HCT116 (cell line): ENCODE measurements around the gene PPP2R1B. TPM values are rescaled to one million over a fixed set of nuclear protein-coding genes. Genes with fewer than 3 reads are reported as not detected.

Experiments
- ATAC-seq: fragments of 200-7000 bp; cut with Tn5 transposase; 2 replicates; pipeline ENCODE4 v1.9.1; 2020; ENCODE audit warnings: mild to moderate bottlenecking, moderate library complexity
- BruUV-seq: library from RNA; stranded (reverse); fragments of 400-500 nt; replicated peaks from 2 replicates; lab custom pipeline; 2021; lab: Mats Ljungman, UMichigan
- CTCF ChIA-PET: fragments of 300-600 bp; sonication (Branson Sonifier 250); formaldehyde crosslinking; loops from one replicate; lab custom pipeline; 2021; ENCODE audit warnings: antibody characterized with exemption; lab: Charles Lee
- POLR2A ChIA-PET: fragments of 300-600, 350-600 bp; sonication (Branson Sonifier 250); formaldehyde crosslinking; loops from one replicate; lab custom pipeline; 2021; ENCODE audit warnings: antibody characterized with exemption; lab: Charles Lee
- RAD21 ChIA-PET, 2 experiments: fragments of 300-600 bp; sonication (Branson Sonifier 250); formaldehyde crosslinking; loops; one replicate each; lab custom pipeline; 2023; ENCODE audit warnings: low total read pairs in 2 of 2; ENCODE audit not compliant: uncharacterized antibody in 2 of 2, unreplicated experiment in 2 of 2, low non-redundant PET in 1 of 2; lab: Charles Lee
- DNase-seq: peaks from one replicate; pipeline ENCODE4 v3.0.0-alpha.2; 2010; ENCODE audit warnings: low read depth, low spot score
- H2AFZ ChIP-seq: fragments of 200-600 bp; shearing (Covaris generic), sonication (generic); 2 replicates; pipeline ENCODE4 v1.6.1; 2017; ENCODE audit warnings: low read depth, mixed run types, mixed read lengths, antibody characterized with exemption, low read length; ENCODE audit not compliant: poor library complexity, severe bottlenecking
- H3K27ac ChIP-seq: 2 replicates; pipeline ENCODE4 v1.5.1; 2012; ENCODE audit warnings: low read depth, low read length
- H3K27me3 ChIP-seq: fragments of 200-600 bp; sonication (generic); 2 replicates; pipeline ENCODE4 v1.6.1; 2016; ENCODE audit warnings: mixed run types, low read length, mixed read lengths; ENCODE audit not compliant: insufficient read depth
- H3K36me3 ChIP-seq, 2 experiments: fragments of 200-500 bp in 1 of 2; fragments of 200-600 bp in 1 of 2; sonication (Bioruptor generic) in 1 of 2; sonication (generic) in 1 of 2; 2 replicates each; pipeline versions ENCODE4 v1.5.1 to v1.6.1; 2014 to 2016; ENCODE audit warnings: low read length in 2 of 2, inconsistent platforms in 1 of 2, mixed read lengths in 1 of 2, mixed run types in 1 of 2; ENCODE audit not compliant: insufficient read depth in 2 of 2, control insufficient read depth in 1 of 2
- H3K4me1 ChIP-seq, 2 experiments: fragments of 200-600 bp in 1 of 2; sonication (generic) in 1 of 2; 2 replicates each; pipeline versions ENCODE4 v1.5.1 to v1.6.1; 2012 to 2017; ENCODE audit warnings: low read length in 2 of 2, inconsistent platforms in 1 of 2, mild to moderate bottlenecking in 1 of 2, mixed read lengths in 1 of 2, mixed run types in 1 of 2, moderate library complexity in 1 of 2; ENCODE audit not compliant: insufficient read depth in 2 of 2, control insufficient read depth in 1 of 2
- H3K4me2 ChIP-seq: fragments of 200-600 bp; sonication (generic); 2 replicates; pipeline ENCODE4 v1.6.1; 2017; ENCODE audit warnings: mixed run types, low read length, mixed read lengths
- H3K4me3 ChIP-seq, 2 experiments: fragments of 200-600 bp in 1 of 2; sonication (generic) in 1 of 2; replicated peaks in 1 of 2; 2 replicates each; pipeline ENCODE4 v1.5.1; 2011 to 2016; ENCODE audit warnings: low read length in 2 of 2, control low read depth in 1 of 2, low read depth in 1 of 2, mild to moderate bottlenecking in 1 of 2, mixed read lengths in 1 of 2, mixed run types in 1 of 2
- H3K79me2 ChIP-seq: fragments of 200-600 bp; sonication (generic); 2 replicates; pipeline ENCODE4 v1.6.1; 2017; ENCODE audit warnings: mild to moderate bottlenecking, mixed run types, low read length, moderate library complexity, mixed read lengths; ENCODE audit not compliant: insufficient read depth
- H3K9ac ChIP-seq: fragments of 200-600 bp; sonication (generic); 2 replicates; pipeline ENCODE4 v1.6.1; 2016; ENCODE audit warnings: low read length, mixed read lengths
- H3K9me2 ChIP-seq: fragments of 200-600 bp; sonication (generic), shearing (Covaris generic); 2 replicates; pipeline ENCODE4 v1.6.1; 2017; ENCODE audit warnings: mixed run types, mild to moderate bottlenecking, moderate library complexity; ENCODE audit not compliant: insufficient read depth
- H3K9me3 ChIP-seq, 2 experiments: fragments of 200-500 bp in 1 of 2; fragments of 200-600 bp in 1 of 2; sonication (Bioruptor generic) in 1 of 2; sonication (generic) in 1 of 2; 2 replicates each; pipeline ENCODE4 v1.6.1; 2014 to 2017; ENCODE audit warnings: low read length in 2 of 2, mixed read lengths in 2 of 2, inconsistent platforms in 1 of 2, low read depth in 1 of 2, mild to moderate bottlenecking in 1 of 2, mixed run types in 1 of 2, moderate library complexity in 1 of 2; ENCODE audit not compliant: control insufficient read depth in 1 of 2, insufficient read depth in 1 of 2
- H4K20me1 ChIP-seq: fragments of 200-600 bp; sonication (generic), shearing (Covaris generic); 2 replicates; pipeline ENCODE4 v1.6.1; 2017; ENCODE audit warnings: mixed run types, mild to moderate bottlenecking, moderate library complexity; ENCODE audit not compliant: insufficient read depth
- ATF3 ChIP-seq: IDR thresholded peaks from 2 replicates; pipeline ENCODE4 v1.6.1; 2012
- CBX3 ChIP-seq: IDR thresholded peaks from 2 replicates; pipeline ENCODE4 v1.6.1; 2012; ENCODE audit warnings: low read depth
- CEBPB ChIP-seq: IDR thresholded peaks from 2 replicates; pipeline ENCODE4 v1.6.1; 2012; ENCODE audit warnings: low read depth
- POLR2AphosphoS5 ChIP-seq: IDR thresholded peaks from 2 replicates; pipeline ENCODE4 v1.6.1; 2011; ENCODE audit warnings: mild to moderate bottlenecking, low read depth, low read length, moderate library complexity
- SP1 ChIP-seq: IDR thresholded peaks from 2 replicates; pipeline ENCODE4 v1.6.1; 2012; ENCODE audit warnings: low read depth
- ZFX ChIP-seq: fragments of 450-650 bp; IDR thresholded peaks from 2 replicates; pipeline ENCODE4 v1.6.1; 2017
- ZNF274 ChIP-seq: fragments of 200-500 bp; sonication (Bioruptor generic); IDR thresholded peaks from 2 replicates; pipeline ENCODE4 v1.6.1; 2014; ENCODE audit warnings: mild to moderate bottlenecking, low read depth, low read length, inconsistent platforms
- intact Hi-C: fragments of 100-400 bp; cut with micrococcal nuclease; formaldehyde crosslinking; loops from 2 replicates; pipeline ENCODE4 v1.10.0; 2022
- total RNA-seq: library from RNA; stranded (reverse); gene quantifications from one replicate; pipeline ENCODE4 v1.2.1, GENCODE V29; 2021; ENCODE audit not compliant: unreplicated experiment

PPP2R1B gene
- total RNA-seq, 1 experiment from 2014 or later, result 24.9 TPM

GRCh38 chr11:111726301-111726713 lies 39.9 kb downstream of the PPP2R1B start:
- Histone ChIP-seq H3K27ac (no peak overlapping the region), H3K79me2 (no peaks in the 10 kb centered on the region), H3K36me3 (peaks cover 11 to 22% of the 10 kb centered on the region in 2 experiments), H2AFZ (no peak overlapping the region), H4K20me1 (no peaks in the 10 kb centered on the region), H3K4me2 (no peak overlapping the region), H3K9me3 (no peaks in the 10 kb centered on the region), H3K9ac (no peak overlapping the region), H3K4me3 (no peak overlapping the region), H3K4me1 (peaks cover 0 to 4% of the 10 kb centered on the region in 2 experiments; a peak in 1 of 4 replicates), H3K9me2 (no peaks in the 10 kb centered on the region), H3K27me3 (no peaks in the 10 kb centered on the region)
- DNase-seq, result no peak
- no peak for ATAC-seq
- no TSS peak for BruUV-seq
- POLR2A ChIA-PET, result no interaction called here
- intact Hi-C loops, result no loop called here
- RAD21 ChIA-PET, result no interaction called here
- TF ChIP-seq SP1 (no peak), ATF3 (no peak)
- CTCF ChIA-PET, result no interaction called here

DNA sequence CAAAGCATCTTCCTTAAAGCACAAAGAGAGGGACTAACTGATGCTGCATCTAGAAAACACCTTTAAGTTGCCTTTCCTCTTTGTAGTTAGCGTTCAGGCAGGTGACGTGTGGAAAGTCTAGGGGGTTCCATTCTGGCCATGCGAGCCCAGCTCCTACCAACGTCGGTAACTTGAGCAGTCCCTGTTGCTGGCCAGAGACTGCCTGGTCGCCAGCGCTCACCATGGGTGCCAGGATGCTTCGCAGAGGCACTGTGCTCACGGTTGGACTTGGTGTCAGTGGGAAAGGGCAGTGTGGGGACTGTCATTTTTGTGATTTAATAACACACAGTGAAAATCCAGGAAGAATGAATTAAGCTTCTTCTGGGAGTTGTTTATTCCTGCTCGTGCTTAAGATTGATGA lies 40.6 kb downstream of the PPP2R1B start:
- ChIA-PET RAD21 (no interaction called here), CTCF (no interaction called here), POLR2A (no interaction called here)
- Histone ChIP-seq H4K20me1 (no peaks in the 10 kb centered on the region), H2AFZ (no peak overlapping the region), H3K4me3 (no peak overlapping the region), H3K9ac (no peak overlapping the region), H3K27me3 (no peaks in the 10 kb centered on the region), H3K36me3 (peaks cover 14 to 28% of the 10 kb centered on the region in 2 experiments), H3K9me2 (no peaks in the 10 kb centered on the region), H3K9me3 (no peaks in the 10 kb centered on the region), H3K27ac (no peak overlapping the region), H3K79me2 (no peaks in the 10 kb centered on the region), H3K4me1 (no peaks in the 10 kb centered on the region), H3K4me2 (no peak overlapping the region)
- no peak for ATAC-seq
- no peak for TF ChIP-seq ZNF274
- no peak for TF ChIP-seq SP1
- TF ChIP-seq ATF3, result no peak
- no peak for TF ChIP-seq CEBPB
- no peak for TF ChIP-seq POLR2AphosphoS5
- no peak for TF ChIP-seq ZFX
- TF ChIP-seq CBX3, result no peak
- intact Hi-C loops, result no loop called here
- BruUV-seq, result no TSS peak
- no peak for DNase-seq
